Osteocyte (in vitro differentiated cells): ENCODE data around the gene RAB40AL. TPM values are rescaled to one million over a fixed set of nuclear protein-coding genes. Genes with fewer than 3 reads are reported as not detected.
A peak's percentile ranks its signal among the peaks of the same experiment; 100 is the strongest.

Experiments used
- DNase-seq: peaks from one replicate; pipeline ENCODE4 v3.0.0; 2021; ENCODE audit warnings: mixed read lengths; ENCODE audit not compliant: unreplicated experiment; ENCODE audit errors: extremely low spot score
- H3K27ac Mint-ChIP-seq: one replicate; pipeline ENCODE4 v1.8.0; 2021; ENCODE audit warnings: mild to moderate bottlenecking, mixed read lengths; ENCODE audit not compliant: unreplicated experiment
- H3K27me3 Mint-ChIP-seq: one replicate; pipeline ENCODE4 v1.8.0; 2021; ENCODE audit warnings: mixed read lengths; ENCODE audit not compliant: unreplicated experiment
- H3K36me3 Mint-ChIP-seq: one replicate; pipeline ENCODE4 v1.8.0; 2021; ENCODE audit warnings: mixed read lengths; ENCODE audit not compliant: unreplicated experiment
- H3K4me1 Mint-ChIP-seq: one replicate; pipeline ENCODE4 v1.8.0; 2021; ENCODE audit warnings: mixed read lengths; ENCODE audit not compliant: unreplicated experiment
- H3K4me3 Mint-ChIP-seq: one replicate; pipeline ENCODE4 v1.8.0; 2021; ENCODE audit warnings: mild to moderate bottlenecking, moderate library complexity, mixed read lengths; ENCODE audit not compliant: unreplicated experiment
- H3K9me3 Mint-ChIP-seq: one replicate; pipeline ENCODE4 v1.8.0; 2021; ENCODE audit warnings: mixed read lengths; ENCODE audit not compliant: unreplicated experiment
- total RNA-seq: library from RNA; stranded (reverse); gene quantifications from 2 replicates; pipeline ENCODE4 v1.2.1, GENCODE V29; 2021
- TF ChIP-seq, protein P1 (sequence below): fragments of 200-600 bp; sonication (generic); IDR thresholded peaks from 2 replicates; pipeline ENCODE4 v1.5.0; 2021; ENCODE audit warnings: antibody characterized with exemption, mild to moderate bottlenecking, moderate library complexity

Gene RAB40AL
- total RNA-seq, 1 donor from 2014 or later: 0.81 TPM

DNA sequence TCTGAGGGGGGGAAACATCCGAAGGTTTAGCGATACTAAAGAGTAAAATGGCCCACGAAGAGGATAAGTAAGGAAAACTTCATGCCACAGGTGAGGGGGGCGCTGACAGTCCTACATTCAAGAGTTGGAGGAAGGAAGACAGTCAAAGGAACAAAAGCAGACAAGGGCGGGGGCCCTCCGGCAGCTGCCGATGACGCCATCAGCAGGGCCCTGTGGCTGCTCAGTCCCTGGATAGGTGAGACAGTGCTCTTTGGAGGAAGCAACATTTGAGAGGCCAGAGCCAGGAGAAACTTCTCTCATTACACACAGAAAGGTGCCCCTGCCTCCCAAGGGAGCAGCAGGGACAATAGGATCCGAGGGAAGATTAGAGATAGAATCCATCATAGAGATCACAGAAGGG, 41.5 kb downstream of the RAB40AL start:
- no peaks in the 10 kb centered on the region for H3K27me3 Mint-ChIP-seq
- no peaks in the 10 kb centered on the region for H3K36me3 Mint-ChIP-seq
- TF ChIP-seq, protein P1, sequence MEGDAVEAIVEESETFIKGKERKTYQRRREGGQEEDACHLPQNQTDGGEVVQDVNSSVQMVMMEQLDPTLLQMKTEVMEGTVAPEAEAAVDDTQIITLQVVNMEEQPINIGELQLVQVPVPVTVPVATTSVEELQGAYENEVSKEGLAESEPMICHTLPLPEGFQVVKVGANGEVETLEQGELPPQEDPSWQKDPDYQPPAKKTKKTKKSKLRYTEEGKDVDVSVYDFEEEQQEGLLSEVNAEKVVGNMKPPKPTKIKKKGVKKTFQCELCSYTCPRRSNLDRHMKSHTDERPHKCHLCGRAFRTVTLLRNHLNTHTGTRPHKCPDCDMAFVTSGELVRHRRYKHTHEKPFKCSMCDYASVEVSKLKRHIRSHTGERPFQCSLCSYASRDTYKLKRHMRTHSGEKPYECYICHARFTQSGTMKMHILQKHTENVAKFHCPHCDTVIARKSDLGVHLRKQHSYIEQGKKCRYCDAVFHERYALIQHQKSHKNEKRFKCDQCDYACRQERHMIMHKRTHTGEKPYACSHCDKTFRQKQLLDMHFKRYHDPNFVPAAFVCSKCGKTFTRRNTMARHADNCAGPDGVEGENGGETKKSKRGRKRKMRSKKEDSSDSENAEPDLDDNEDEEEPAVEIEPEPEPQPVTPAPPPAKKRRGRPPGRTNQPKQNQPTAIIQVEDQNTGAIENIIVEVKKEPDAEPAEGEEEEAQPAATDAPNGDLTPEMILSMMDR: no peak
- H3K27ac Mint-ChIP-seq: no peak overlapping the region
- peaks cover 23% of the 10 kb centered on the region for H3K9me3 Mint-ChIP-seq
- DNase-seq: no peak
- no peak overlapping the region for H3K4me3 Mint-ChIP-seq
- peaks cover 6% of the 10 kb centered on the region for H3K4me1 Mint-ChIP-seq

DNA sequence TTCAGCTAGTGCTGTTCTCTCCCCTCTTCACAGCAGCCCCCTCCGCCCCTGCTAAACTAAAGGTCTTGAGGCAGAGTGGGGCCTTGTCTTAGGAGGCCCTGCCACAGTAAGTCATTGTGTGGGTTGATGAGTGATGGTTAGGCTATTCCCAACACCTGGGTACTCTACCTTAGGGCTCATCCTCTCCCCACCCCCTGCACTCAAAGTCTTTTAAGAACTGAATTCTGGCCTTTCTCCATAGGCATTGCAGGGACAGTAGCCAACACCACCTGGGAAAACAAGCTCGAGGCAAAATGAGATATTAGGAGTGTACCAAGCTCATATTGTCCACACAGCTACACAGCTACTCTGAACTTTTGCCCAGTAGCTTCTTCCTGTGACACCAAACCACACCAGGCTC, 42.5 kb downstream of the RAB40AL start:
- H3K4me3 Mint-ChIP-seq: no peak overlapping the region
- H3K27me3 Mint-ChIP-seq: no peaks in the 10 kb centered on the region
- H3K36me3 Mint-ChIP-seq: no peaks in the 10 kb centered on the region
- TF ChIP-seq, protein P1: no peak
- H3K4me1 Mint-ChIP-seq: peaks cover 6% of the 10 kb centered on the region
- DNase-seq: peak; percentile 51
- peaks cover 15% of the 10 kb centered on the region for H3K9me3 Mint-ChIP-seq
- no peak overlapping the region for H3K27ac Mint-ChIP-seq

DNA sequence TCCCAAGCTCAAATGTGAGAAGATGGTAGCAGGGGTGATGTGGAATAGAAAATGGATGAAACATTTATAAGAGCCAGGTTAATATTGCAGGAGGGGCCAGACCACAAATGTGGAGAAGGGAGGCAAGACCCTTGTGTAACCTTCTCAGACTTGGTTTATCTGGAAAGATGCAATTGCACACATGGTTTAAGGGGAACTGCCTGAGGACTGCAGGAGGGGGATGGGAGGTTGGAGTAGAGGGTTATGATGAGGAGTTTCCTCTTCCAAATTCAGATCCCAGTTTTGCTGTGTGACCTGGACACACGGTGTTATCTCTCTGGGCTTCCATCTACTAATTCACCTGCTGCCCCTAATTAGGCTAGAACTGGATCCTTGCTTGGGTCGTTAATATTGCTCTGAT, 46.1 kb downstream of the RAB40AL start:
- TF ChIP-seq, protein P1: no peak
- H3K9me3 Mint-ChIP-seq: peaks cover 8% of the 10 kb centered on the region
- no peaks in the 10 kb centered on the region for H3K4me1 Mint-ChIP-seq
- no peak for DNase-seq
- no peak overlapping the region for H3K4me3 Mint-ChIP-seq
- no peaks in the 10 kb centered on the region for H3K36me3 Mint-ChIP-seq
- no peaks in the 10 kb centered on the region for H3K27me3 Mint-ChIP-seq
- H3K27ac Mint-ChIP-seq: no peak overlapping the region

DNA sequence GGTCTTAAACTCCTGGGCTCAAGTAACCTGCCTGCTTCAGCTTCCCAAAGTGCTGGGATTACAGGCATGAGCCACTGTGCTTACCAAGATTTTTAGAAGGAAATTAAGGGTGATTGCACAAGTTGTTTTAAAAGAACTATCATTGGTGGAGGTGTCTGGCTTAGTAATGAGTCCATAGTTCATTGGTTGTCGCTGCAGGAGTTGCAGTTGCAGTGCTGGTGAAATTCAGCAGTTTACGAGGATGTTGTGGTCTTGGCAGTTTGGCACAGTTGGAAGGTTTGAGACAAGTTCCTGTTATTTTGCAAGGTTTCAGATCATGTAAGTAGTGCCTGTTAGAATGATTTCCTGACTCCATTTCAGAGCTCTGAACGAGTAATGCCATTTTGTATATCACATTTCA, 48.1 kb downstream of the RAB40AL start:
- Mint-ChIP-seq H3K9me3 (peaks cover 8% of the 10 kb centered on the region), H3K27ac (no peak overlapping the region), H3K36me3 (no peaks in the 10 kb centered on the region), H3K4me1 (no peaks in the 10 kb centered on the region), H3K27me3 (no peaks in the 10 kb centered on the region), H3K4me3 (no peak overlapping the region)
- TF ChIP-seq, protein P1: no peak
- DNase-seq: no peak

Other genes with a start within 250 kb of the RAB40AL start
- 10.6 and 11.0 TPM in 2 replicates for gene GPRASP2, start 224.8 kb upstream of the RAB40AL start, total RNA-seq
- 4.9 and 5.6 TPM in 2 replicates for gene GPRASP3, start 216.5 kb upstream of the RAB40AL start, total RNA-seq
- 9.3 and 10.7 TPM in 2 replicates for gene BEX1, start 126.9 kb downstream of the RAB40AL start, total RNA-seq
- gene NXF3, start 155.9 kb downstream of the RAB40AL start, total RNA-seq: not detected in 2 replicates